Stimulated activated memory B cell treated with anti-CD40 and anti-IgM and Interleukin-4, amounts not matched to agents 10 μg/mL and 1 μg/mL and 100 μg/mL, for 72 hours (primary cell): Measurements from ENCODE around the gene MYO5B.
"Not testable (repeated sequence)": the region's sequence is repeated elsewhere in the genome, so short reads cannot be mapped to it uniquely, and the experiment has no call there.

Experiments
- ATAC-seq: fragments of 150-1000 bp; cut with Tn5 transposase; 2 replicates; pipeline ENCODE4 v1.10.0; 2021
- H3K27ac Mint-ChIP-seq: one replicate; pipeline ENCODE4 v1.8.0; 2022; ENCODE audit warnings: mild to moderate bottlenecking, mixed read lengths
- H3K27me3 Mint-ChIP-seq: one replicate; pipeline ENCODE4 v1.8.0; 2022; ENCODE audit warnings: mixed read lengths
- H3K36me3 Mint-ChIP-seq: one replicate; pipeline ENCODE4 v1.8.0; 2022; ENCODE audit warnings: mixed read lengths
- H3K4me1 Mint-ChIP-seq: one replicate; pipeline ENCODE4 v1.8.0; 2022; ENCODE audit warnings: mixed read lengths
- H3K4me3 Mint-ChIP-seq: one replicate; pipeline ENCODE4 v1.8.0; 2022; ENCODE audit warnings: mild to moderate bottlenecking, moderate library complexity, mixed read lengths
- H3K9me3 Mint-ChIP-seq: one replicate; pipeline ENCODE4 v1.8.0; 2022; ENCODE audit warnings: mixed read lengths

The MYO5B gene

GRCh38 chr18:50113726-50114125 is 81.2 kb downstream of the MYO5B start:
- no peak overlapping the region for H3K27ac Mint-ChIP-seq
- H3K27me3 Mint-ChIP-seq = peaks cover 10% of the 10 kb centered on the region
- no peaks in the 10 kb centered on the region for H3K9me3 Mint-ChIP-seq
- H3K4me1 Mint-ChIP-seq = no peaks in the 10 kb centered on the region
- no peak overlapping the region for H3K4me3 Mint-ChIP-seq
- ATAC-seq = no peak
- no peaks in the 10 kb centered on the region for H3K36me3 Mint-ChIP-seq

DNA sequence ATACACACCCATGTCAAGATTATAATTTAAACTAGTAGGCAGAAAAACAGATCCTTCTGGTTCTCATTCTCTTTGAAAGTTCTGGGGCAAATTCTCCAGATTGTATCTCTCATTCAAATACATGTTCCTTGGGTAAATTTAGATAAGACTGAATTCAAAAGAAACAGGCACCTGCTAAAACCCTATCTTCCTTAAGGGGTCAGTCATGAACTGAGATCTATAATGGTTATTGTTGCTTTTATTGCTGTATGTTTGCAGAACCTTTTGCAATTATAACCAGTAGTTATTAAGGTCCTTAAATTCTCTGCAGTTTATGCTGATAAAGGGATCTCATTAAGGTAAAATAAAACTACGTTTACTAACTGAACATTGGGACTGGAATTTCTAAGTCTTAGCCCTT is 83.5 kb downstream of the MYO5B start:
- ATAC-seq = no peak
- H3K27me3 Mint-ChIP-seq = peaks cover 10% of the 10 kb centered on the region
- H3K4me3 Mint-ChIP-seq = no peak overlapping the region
- H3K27ac Mint-ChIP-seq = no peak overlapping the region
- no peaks in the 10 kb centered on the region for H3K9me3 Mint-ChIP-seq
- H3K36me3 Mint-ChIP-seq = no peaks in the 10 kb centered on the region
- no peaks in the 10 kb centered on the region for H3K4me1 Mint-ChIP-seq

DNA sequence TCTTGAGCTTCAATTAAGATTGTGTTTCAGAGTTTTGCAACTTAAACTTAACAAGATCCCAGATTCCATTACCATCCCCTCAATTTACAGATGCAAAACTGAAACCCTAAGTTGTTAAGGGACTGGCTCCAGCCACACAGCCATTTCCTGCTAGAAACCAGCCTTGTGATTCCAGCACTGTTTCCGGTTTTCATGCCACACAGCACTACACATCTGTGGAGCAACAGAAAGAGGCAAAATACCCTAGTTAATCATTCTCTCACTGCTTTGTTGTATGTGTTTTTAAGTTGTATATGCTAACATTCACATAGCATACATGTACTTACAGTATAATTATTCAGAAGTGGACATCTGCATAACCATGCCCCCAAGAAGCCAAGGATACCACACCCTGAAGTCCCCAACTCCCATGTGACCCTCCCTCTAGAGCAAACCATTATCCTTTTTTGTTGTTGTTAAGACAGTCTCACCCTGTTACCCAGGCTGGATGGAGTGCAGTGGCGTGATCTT is 87.4 kb downstream of the MYO5B start:
- Mint-ChIP-seq H3K4me1 (no peaks in the 10 kb centered on the region), H3K4me3 (no peak overlapping the region), H3K36me3 (no peaks in the 10 kb centered on the region), H3K27me3 (peaks cover 10% of the 10 kb centered on the region), H3K27ac (no peak overlapping the region), H3K9me3 (no peaks in the 10 kb centered on the region)
- no peak for ATAC-seq

GRCh38 chr18:50105027-50105426 is 89.9 kb downstream of the MYO5B start:
- no peak overlapping the region for H3K4me3 Mint-ChIP-seq
- H3K9me3 Mint-ChIP-seq = no peaks in the 10 kb centered on the region
- no peak overlapping the region for H3K27ac Mint-ChIP-seq
- peaks cover 5% of the 10 kb centered on the region for H3K27me3 Mint-ChIP-seq
- H3K4me1 Mint-ChIP-seq = no peaks in the 10 kb centered on the region
- no peaks in the 10 kb centered on the region for H3K36me3 Mint-ChIP-seq
- ATAC-seq = no peak

DNA sequence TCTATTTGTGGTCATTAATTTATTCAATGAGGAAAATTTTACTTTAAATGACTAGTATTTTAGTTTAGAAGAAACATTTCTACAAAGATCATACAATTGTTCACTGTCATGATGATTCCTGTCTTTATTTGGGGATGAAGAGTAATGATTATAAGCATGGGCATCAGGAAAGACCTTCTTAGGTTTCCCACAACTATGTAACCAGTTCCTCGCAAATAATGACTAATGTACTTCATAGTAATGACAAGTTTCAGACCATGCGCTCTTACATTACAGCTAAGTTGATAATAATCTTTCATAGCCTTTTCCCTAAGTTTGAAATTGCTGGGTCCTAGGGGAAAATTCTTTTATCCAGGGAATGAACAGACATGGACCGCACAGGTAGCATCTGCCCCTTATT is 90.5 kb downstream of the MYO5B start:
- H3K36me3 Mint-ChIP-seq = no peaks in the 10 kb centered on the region
- no peaks in the 10 kb centered on the region for H3K4me1 Mint-ChIP-seq
- ATAC-seq = no peak
- H3K27me3 Mint-ChIP-seq = no peaks in the 10 kb centered on the region
- no peak overlapping the region for H3K4me3 Mint-ChIP-seq
- no peaks in the 10 kb centered on the region for H3K9me3 Mint-ChIP-seq
- H3K27ac Mint-ChIP-seq = no peak overlapping the region

- Mint-ChIP-seq H3K4me3 (no peak overlapping the region), H3K36me3 (no peaks in the 10 kb centered on the region), H3K9me3 (no peaks in the 10 kb centered on the region), H3K4me1 (no peaks in the 10 kb centered on the region), H3K27ac (no peak overlapping the region), H3K27me3 (peaks cover 10% of the 10 kb centered on the region)
- ATAC-seq = peak; percentile 9
Observed at GRCh38 chr18:50099725-50100407, 95.1 kb downstream of the MYO5B start.

GRCh38 chr18:50097702-50098101 is 97.2 kb downstream of the MYO5B start:
- Mint-ChIP-seq H3K4me1 (no peaks in the 10 kb centered on the region), H3K27ac (no peak overlapping the region), H3K4me3 (no peak overlapping the region), H3K9me3 (no peaks in the 10 kb centered on the region), H3K36me3 (no peaks in the 10 kb centered on the region), H3K27me3 (peaks cover 18% of the 10 kb centered on the region)
- ATAC-seq = no peak

GRCh38 chr18:50096766-50097435 is 98.0 kb downstream of the MYO5B start:
- no peaks in the 10 kb centered on the region for H3K9me3 Mint-ChIP-seq
- no peak overlapping the region for H3K4me3 Mint-ChIP-seq
- ATAC-seq = no peak
- H3K4me1 Mint-ChIP-seq = no peaks in the 10 kb centered on the region
- H3K27ac Mint-ChIP-seq = no peak overlapping the region
- H3K27me3 Mint-ChIP-seq = peaks cover 18% of the 10 kb centered on the region
- H3K36me3 Mint-ChIP-seq = no peaks in the 10 kb centered on the region

DNA sequence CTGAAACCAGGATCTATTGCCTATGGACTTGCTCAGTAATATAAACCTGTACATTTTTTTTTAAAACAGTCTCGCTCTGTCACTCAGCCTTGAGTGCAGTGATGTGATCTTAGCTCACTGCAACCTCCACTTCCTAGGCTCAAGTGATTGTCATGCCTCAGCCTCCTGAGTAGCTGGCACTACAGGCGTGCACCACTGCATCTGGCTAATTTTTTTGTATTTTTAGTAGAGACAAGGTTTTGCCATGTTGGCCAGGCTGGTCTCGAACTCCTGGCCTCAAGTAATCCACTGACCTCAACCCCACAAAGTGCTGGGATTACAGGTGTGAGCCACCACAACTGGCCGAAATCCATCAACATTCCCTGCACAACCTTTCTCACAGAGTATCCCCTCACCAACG is 100.2 kb downstream of the MYO5B start:
- not testable (repeated sequence) for ATAC-seq, H3K27ac Mint-ChIP-seq, H3K4me3 Mint-ChIP-seq, H3K9me3 Mint-ChIP-seq, H3K36me3 Mint-ChIP-seq, H3K4me1 Mint-ChIP-seq
- peaks cover 18% of the 10 kb centered on the region for H3K27me3 Mint-ChIP-seq

GRCh38 chr18:50094221-50094773 is 100.7 kb downstream of the MYO5B start:
- H3K9me3 Mint-ChIP-seq = no peaks in the 10 kb centered on the region
- no peak overlapping the region for H3K4me3 Mint-ChIP-seq
- no peak overlapping the region for H3K27ac Mint-ChIP-seq
- ATAC-seq = no peak
- H3K36me3 Mint-ChIP-seq = no peaks in the 10 kb centered on the region
- no peaks in the 10 kb centered on the region for H3K4me1 Mint-ChIP-seq
- peaks cover 18% of the 10 kb centered on the region for H3K27me3 Mint-ChIP-seq

DNA sequence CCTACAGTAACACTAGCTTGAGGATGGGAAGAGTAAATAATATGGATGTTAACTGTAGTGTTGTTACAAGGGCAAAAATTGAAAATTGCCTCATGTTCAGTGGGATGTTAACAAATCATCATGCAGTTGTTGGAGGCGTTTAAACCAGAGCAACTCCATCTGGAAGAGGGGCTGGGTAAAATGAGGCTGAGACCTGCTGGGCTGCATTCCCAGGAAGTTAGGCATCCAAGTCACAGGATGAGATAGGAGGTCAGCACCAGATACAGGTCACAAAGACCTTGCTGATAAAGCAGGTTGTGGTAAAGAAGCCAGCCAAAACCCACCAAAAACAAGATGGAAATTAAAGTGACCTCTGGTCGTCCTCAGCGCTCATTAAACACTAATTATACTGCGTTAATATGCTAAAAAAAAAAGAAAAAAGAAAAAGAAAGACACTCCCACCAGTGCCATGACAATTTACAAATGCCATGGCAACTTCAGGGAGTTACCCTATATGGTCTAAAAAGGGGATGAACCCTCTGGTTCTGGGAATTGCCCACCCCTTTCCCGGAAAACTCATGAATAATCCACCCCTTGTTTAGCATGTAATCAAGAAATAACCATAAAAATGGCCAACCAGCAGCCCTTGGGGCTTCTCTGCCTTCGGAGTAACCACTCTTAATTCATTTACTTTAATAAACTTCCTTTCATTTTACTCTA is 101.4 kb downstream of the MYO5B start:
- no peaks in the 10 kb centered on the region for H3K9me3 Mint-ChIP-seq
- H3K27me3 Mint-ChIP-seq = peaks cover 18% of the 10 kb centered on the region
- H3K36me3 Mint-ChIP-seq = no peaks in the 10 kb centered on the region
- H3K27ac Mint-ChIP-seq = no peak overlapping the region
- no peaks in the 10 kb centered on the region for H3K4me1 Mint-ChIP-seq
- no peak for ATAC-seq
- H3K4me3 Mint-ChIP-seq = no peak overlapping the region

- no peaks in the 10 kb centered on the region for H3K36me3 Mint-ChIP-seq
- no peak overlapping the region for H3K27ac Mint-ChIP-seq
- H3K4me3 Mint-ChIP-seq = no peak overlapping the region
- no peaks in the 10 kb centered on the region for H3K9me3 Mint-ChIP-seq
- no peaks in the 10 kb centered on the region for H3K4me1 Mint-ChIP-seq
- H3K27me3 Mint-ChIP-seq = peaks cover 18% of the 10 kb centered on the region
- ATAC-seq = no peak
Observed at GRCh38 chr18:50092245-50092805, 102.6 kb downstream of the MYO5B start.

GRCh38 chr18:50091509-50092244 is 103.3 kb downstream of the MYO5B start:
- Mint-ChIP-seq H3K27ac (no peak overlapping the region), H3K4me1 (no peaks in the 10 kb centered on the region), H3K9me3 (no peaks in the 10 kb centered on the region)

GRCh38 chr18:50090370-50091312 is 104.3 kb downstream of the MYO5B start:
- H3K4me3 Mint-ChIP-seq = no peak overlapping the region
- no peaks in the 10 kb centered on the region for H3K9me3 Mint-ChIP-seq
- no peaks in the 10 kb centered on the region for H3K4me1 Mint-ChIP-seq
- no peak overlapping the region for H3K27ac Mint-ChIP-seq
- no peak for ATAC-seq
- peaks cover 7% of the 10 kb centered on the region for H3K27me3 Mint-ChIP-seq
- no peaks in the 10 kb centered on the region for H3K36me3 Mint-ChIP-seq

More at GRCh38 chr18:50091509-50092244, 103.3 kb downstream of the MYO5B start:
- Mint-ChIP-seq H3K36me3 (no peaks in the 10 kb centered on the region), H3K4me3 (no peak overlapping the region), H3K27me3 (peaks cover 14% of the 10 kb centered on the region)
- ATAC-seq = no peak
